Measurements from ENCODE around the gene IRF8.

IRF8 gene

DNA sequence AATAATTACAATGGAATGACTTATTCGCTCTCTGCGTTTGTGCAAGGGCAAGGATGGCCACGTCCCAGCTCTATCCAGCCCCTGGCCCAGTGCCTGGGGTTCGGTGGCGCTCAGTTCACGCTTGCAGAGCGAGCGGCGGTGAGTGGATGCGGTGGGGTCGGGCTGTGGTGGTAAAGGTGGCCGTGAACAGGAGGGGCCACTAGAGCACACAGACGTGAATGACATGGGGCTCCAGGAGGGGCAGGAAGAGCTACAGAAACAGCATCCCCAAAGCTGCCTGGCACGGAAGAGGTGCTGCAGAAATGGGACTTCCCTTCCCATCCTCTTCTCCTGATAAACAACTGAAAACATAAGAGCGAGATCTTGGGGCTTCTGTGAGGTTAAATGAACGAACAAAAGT, 28.4 kb downstream of the IRF8 start:
- Histone ChIP-seq H3K4me3 (peak overlapping the region in 8 of 10 experiments; percentile 3 to 56 (median 33); a peak in 10 of 20 replicates), H3K4me2 (peak overlapping the region; percentile 79 to 97 (median 85)), H3K27ac (peak overlapping the region; percentile 30 to 100 (median 98); a peak in 21 of 22 replicates), H4K20me1 (peaks cover 0 to 9% (median 0%) of the 10 kb centered on the region in 11 experiments; a peak in 2 of 22 replicates), H3K9ac (peak overlapping the region; percentile 36 to 96 (median 87); a peak in 21 of 22 replicates), H3K36me3 (peaks cover 5 to 36% (median 13%) of the 10 kb centered on the region in 11 experiments; a peak in 19 of 22 replicates), H3K4me1 (peaks cover 63 to 100% (median 98%) of the 10 kb centered on the region in 10 experiments), H3K27me3 (no peaks in the 10 kb centered on the region), H3K9me3 (replicated peaks in 1 of 11) (no peaks in the 10 kb centered on the region)
- TF ChIP-seq Cebpa-rat (IDR thresholded peaks at IDR 0.05), result no peak

DNA sequence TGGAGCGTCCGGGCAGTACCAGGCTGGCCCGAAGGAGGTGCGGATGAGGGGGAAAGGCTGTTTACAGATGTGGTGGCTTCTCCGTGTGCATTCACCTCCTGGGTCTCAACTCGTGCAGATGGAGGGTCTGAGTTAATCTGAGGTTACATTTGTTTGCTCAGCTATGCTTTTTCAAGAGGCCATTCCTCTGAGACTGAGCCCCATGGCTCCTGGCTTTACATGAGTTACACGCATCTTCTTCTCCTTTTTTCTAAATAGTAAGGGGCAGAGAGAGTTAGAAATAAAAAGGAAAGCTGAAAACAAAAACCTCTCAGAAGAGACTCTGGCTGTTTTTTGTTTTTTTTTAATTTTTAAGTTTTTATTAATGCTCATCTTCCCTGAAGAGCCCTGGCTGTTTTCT, 29.0 kb downstream of the IRF8 start:
- Histone ChIP-seq H3K27me3 (no peaks in the 10 kb centered on the region), H3K4me3 (peak overlapping the region in 8 of 10 experiments; percentile 3 to 56 (median 33); a peak in 10 of 20 replicates), H3K36me3 (peaks cover under 1 to 36% (median 7%) of the 10 kb centered on the region in 11 experiments; a peak in 16 of 22 replicates), H3K4me1 (peaks cover 68 to 100% (median 98%) of the 10 kb centered on the region in 10 experiments), H4K20me1 (peaks cover 0 to 3% (median 0%) of the 10 kb centered on the region in 11 experiments; a peak in 1 of 22 replicates), H3K4me2 (peak overlapping the region; percentile 79 to 97 (median 85)), H3K9ac (peak overlapping the region; percentile 36 to 96 (median 87); a peak in 21 of 22 replicates), H3K27ac (peak overlapping the region; percentile 30 to 100 (median 98); a peak in 21 of 22 replicates), H3K9me3 (replicated peaks in 1 of 11) (no peaks in the 10 kb centered on the region)
- no peak for TF ChIP-seq Cebpa-rat (IDR thresholded peaks at IDR 0.05)

DNA sequence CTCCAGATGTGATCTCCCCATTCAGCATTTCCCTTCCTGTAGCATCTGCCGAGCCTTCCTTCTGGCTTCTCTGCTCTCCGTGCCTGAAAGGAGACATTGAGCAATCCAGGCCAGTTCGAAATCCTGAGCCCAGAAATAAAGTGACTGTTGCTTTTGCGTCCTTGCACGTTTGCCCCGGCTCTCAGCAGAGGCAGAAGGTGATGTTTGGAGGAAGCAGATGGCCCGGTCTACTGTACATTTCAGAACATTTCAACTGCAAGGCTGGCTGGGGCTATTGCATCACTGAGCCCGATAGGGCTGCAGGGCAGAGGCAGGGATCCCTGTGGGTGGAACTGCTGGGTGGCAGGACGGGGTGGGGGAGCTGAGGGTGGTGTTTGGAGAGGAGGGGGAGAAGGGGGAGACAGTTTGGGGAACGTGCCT, 29.4 kb downstream of the IRF8 start:
- Histone ChIP-seq H3K9me3 (replicated peaks in 1 of 11) (no peaks in the 10 kb centered on the region), H3K4me3 (peak overlapping the region in 4 of 10 experiments; percentile 43 to 56 (median 48); a peak in 6 of 20 replicates), H3K4me1 (peaks cover 73 to 100% (median 98%) of the 10 kb centered on the region in 10 experiments), H3K27me3 (no peaks in the 10 kb centered on the region), H3K4me2 (peak overlapping the region; percentile 79 to 97 (median 87)), H4K20me1 (no peaks in the 10 kb centered on the region), H3K27ac (peak overlapping the region; percentile 30 to 100 (median 98); a peak in 21 of 22 replicates), H3K36me3 (peaks cover 0 to 34% (median 2%) of the 10 kb centered on the region in 11 experiments; a peak in 10 of 22 replicates), H3K9ac (peak overlapping the region; percentile 36 to 96 (median 87); a peak in 20 of 22 replicates)
- peak; percentile 89 to 100 (median 100) for TF ChIP-seq Cebpa-rat (IDR thresholded peaks at IDR 0.05)

DNA sequence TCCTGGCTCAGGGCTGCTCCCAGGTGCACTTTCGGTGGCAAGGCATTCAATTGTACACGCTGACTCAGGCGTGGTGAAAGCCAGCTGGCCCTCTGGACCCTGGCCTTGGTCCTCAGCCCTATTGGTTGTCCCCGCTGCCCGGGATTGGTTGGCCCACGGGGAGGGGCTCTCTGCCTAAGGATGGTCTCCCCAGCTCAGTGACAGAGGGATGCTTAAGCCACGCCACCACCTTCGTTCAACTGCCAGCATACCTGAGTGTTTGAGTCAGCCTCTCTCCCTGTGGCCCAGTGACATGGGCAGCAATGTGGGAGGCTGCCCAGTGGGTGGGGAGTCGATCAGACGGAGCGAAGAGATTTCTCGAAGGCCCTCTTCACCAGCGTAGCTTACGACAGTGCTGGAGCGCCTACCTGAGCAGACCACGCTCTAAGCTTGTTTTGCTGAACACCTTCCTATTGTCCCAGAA, 30.3 kb downstream of the IRF8 start:
- Histone ChIP-seq H4K20me1 (no peaks in the 10 kb centered on the region), H3K4me2 (peak overlapping the region; percentile 79 to 97 (median 85)), H3K9ac (peak overlapping the region; percentile 3 to 96 (median 87); a peak in 20 of 22 replicates), H3K9me3 (replicated peaks in 1 of 11) (no peaks in the 10 kb centered on the region), H3K4me3 (peak overlapping the region in 2 of 10 experiments; percentile 5 to 37; a peak in 3 of 20 replicates), H3K27me3 (no peaks in the 10 kb centered on the region), H3K27ac (peak overlapping the region; percentile 38 to 100 (median 98); a peak in 21 of 22 replicates), H3K36me3 (peaks cover 0 to 39% (median 0%) of the 10 kb centered on the region in 11 experiments; a peak in 6 of 22 replicates), H3K4me1 (peaks cover 77 to 100% (median 98%) of the 10 kb centered on the region in 10 experiments)
- no peak for TF ChIP-seq Cebpa-rat (IDR thresholded peaks at IDR 0.05)

DNA sequence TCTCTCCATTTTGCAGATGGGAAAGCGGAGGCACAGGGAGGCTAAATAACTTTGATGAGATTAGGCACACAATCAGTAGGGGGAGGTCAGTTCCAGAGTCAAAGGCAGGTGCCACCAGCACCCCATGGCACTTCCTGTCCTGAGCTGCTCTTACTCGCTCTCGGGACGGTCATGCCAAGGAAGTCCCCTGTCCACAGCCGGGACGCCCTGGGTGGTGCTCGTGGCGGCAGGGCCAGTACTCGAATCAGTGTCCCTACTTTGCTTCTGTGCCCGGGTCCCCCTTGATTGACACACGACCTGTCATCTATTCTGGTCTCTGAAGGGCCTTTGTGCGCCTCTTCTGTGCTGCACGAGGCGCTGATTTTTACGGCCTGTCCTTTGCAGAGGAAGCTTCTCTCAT, 31.3 kb downstream of the IRF8 start:
- no peak overlapping the region for H3K4me3 ChIP-seq
- no peaks in the 10 kb centered on the region for H3K9me3 ChIP-seq (replicated peaks in 1 of 11)
- peaks cover 0 to 49% (median 0%) of the 10 kb centered on the region in 11 experiments; a peak in 6 of 22 replicates for H3K36me3 ChIP-seq
- peak overlapping the region; percentile 79 to 97 (median 85); a peak in 21 of 22 replicates for H3K4me2 ChIP-seq
- H3K9ac ChIP-seq, result peak overlapping the region in 9 of 11 experiments; percentile 77 to 96 (median 90); a peak in 18 of 22 replicates
- H3K4me1 ChIP-seq, result peaks cover 87 to 100% (median 98%) of the 10 kb centered on the region in 10 experiments
- no peak for TF ChIP-seq Cebpa-rat (IDR thresholded peaks at IDR 0.05)
- H3K27me3 ChIP-seq, result no peaks in the 10 kb centered on the region
- H4K20me1 ChIP-seq, result no peaks in the 10 kb centered on the region
- peak overlapping the region in 10 of 11 experiments; percentile 75 to 100 (median 98); a peak in 20 of 22 replicates for H3K27ac ChIP-seq

DNA sequence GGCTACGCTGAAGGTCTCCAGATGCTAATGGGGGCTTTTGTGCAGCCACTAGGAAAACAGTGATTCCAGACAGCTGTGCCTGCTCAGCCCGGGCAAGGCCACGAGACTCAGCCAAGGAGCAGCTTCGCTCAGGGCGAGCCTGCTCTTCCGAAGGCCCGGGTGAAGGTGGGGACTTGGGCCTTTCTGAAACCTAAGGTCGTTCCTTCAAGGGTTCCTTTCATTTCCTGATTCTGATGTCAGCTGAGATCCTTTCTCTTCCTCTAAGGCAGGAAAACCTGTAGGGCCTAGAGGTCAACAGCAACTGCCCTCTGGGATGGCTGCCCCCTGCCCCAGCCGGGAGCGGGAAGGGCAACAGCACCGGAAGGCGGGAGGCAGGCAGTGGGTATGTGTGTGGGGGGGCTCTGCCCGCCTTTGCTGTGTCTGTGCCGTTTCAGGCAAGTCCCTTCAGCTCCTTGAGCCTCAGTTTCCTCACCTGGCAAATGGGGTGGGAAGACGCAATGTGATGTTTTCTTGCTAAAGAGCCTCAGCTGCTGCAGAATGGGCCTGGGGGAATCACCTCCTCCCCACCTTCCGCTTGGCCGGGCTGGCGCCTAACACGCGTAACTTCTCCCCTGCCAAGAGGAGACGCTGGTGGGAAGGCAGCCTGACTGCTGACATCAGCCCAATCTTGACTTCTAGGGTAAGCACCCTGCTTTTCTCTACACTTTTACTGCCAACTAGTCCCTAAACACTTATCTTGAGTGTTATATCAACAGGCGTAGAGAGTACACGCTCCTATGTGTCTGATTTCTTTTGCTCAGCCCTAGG, 32.8 kb downstream of the IRF8 start:
- Histone ChIP-seq H3K9ac (peak overlapping the region; percentile 42 to 96 (median 87); a peak in 19 of 22 replicates), H4K20me1 (no peaks in the 10 kb centered on the region), H3K4me3 (peak overlapping the region in 1 of 10 experiments; percentile 25; a peak in 1 of 20 replicates), H3K4me2 (peak overlapping the region; percentile 38 to 97 (median 85)), H3K27ac (peak overlapping the region; percentile 16 to 100 (median 98); a peak in 21 of 22 replicates), H3K4me1 (peaks cover 92 to 100% (median 98%) of the 10 kb centered on the region in 10 experiments), H3K9me3 (replicated peaks in 1 of 11) (no peaks in the 10 kb centered on the region), H3K36me3 (peaks cover 0 to 49% (median 0%) of the 10 kb centered on the region in 11 experiments; a peak in 6 of 22 replicates), H3K27me3 (no peaks in the 10 kb centered on the region)
- no peak for TF ChIP-seq Cebpa-rat (IDR thresholded peaks at IDR 0.05)

DNA sequence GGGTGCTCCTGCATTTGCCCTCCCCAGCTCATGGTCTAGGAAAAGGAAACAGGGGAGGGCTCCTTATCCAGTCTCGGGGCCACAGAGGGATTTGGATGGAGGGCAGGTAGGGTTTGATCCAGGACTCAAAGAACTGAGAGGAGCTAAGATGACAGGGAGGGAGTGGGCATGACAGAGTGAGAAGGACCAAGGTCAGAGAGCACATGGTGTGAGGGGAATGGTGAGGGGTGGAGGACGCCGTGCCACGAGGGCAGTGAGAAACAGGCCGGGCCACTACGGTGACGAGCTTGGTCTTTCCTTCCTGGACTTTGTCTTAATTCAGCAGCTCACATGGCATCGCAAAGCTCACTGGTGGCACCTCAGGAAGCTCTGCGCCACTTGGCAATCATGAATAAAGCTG, 35.2 kb downstream of the IRF8 start:
- Histone ChIP-seq H3K36me3 (peaks cover 0 to 57% (median 0%) of the 10 kb centered on the region in 11 experiments; a peak in 6 of 22 replicates), H3K4me2 (peak overlapping the region; percentile 80 to 97 (median 89); a peak in 18 of 22 replicates), H3K4me1 (peaks cover 79 to 100% (median 100%) of the 10 kb centered on the region in 10 experiments), H3K27me3 (no peaks in the 10 kb centered on the region), H3K9me3 (replicated peaks in 1 of 11) (peaks cover 0 to 13% (median 0%) of the 10 kb centered on the region in 11 experiments; a peak in 3 of 22 replicates), H4K20me1 (no peaks in the 10 kb centered on the region), H3K9ac (peak overlapping the region in 8 of 11 experiments; percentile 82 to 96 (median 88); a peak in 10 of 22 replicates), H3K27ac (peak overlapping the region in 10 of 11 experiments; percentile 11 to 100 (median 98); a peak in 18 of 22 replicates), H3K4me3 (no peak overlapping the region)
- TF ChIP-seq Cebpa-rat (IDR thresholded peaks at IDR 0.05), result no peak

DNA sequence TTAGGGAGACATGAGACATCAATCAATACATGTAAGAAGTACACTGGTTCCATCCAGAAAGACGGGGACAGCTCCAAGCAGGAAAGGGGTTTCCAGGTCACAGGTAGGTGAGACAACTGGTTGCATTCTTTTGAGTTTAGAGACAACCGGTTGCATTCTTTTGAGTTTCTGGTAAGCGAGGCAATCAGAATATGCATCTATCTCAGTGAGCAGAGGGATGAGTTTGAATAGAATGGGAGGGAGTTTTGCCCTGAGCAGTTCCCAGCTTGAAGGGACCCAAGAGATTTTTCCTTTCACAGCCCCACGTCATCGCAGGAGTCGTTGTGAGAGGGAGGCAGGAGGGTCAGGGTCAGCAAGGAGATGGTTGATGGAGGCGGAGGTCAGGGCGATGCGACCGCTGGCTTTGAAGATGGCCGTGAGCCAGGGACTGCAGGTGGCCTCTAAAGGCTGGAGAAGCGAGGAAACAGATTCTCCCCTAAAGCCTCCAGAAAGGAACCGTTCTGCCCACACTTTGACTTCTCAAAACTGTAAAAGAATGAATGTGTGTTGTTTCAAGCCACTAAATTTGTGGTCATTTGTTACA, 36.5 kb downstream of the IRF8 start:
- H3K9ac ChIP-seq, result peak overlapping the region; percentile 31 to 96 (median 87); a peak in 21 of 22 replicates
- no peak for TF ChIP-seq Cebpa-rat (IDR thresholded peaks at IDR 0.05)
- H3K4me3 ChIP-seq, result peak overlapping the region in 7 of 10 experiments; percentile 14 to 62 (median 46); a peak in 13 of 20 replicates
- H3K27me3 ChIP-seq, result no peaks in the 10 kb centered on the region
- peak overlapping the region; percentile 11 to 100 (median 98); a peak in 21 of 22 replicates for H3K27ac ChIP-seq
- H3K36me3 ChIP-seq, result peaks cover 0 to 48% (median 3%) of the 10 kb centered on the region in 11 experiments; a peak in 7 of 22 replicates
- H3K9me3 ChIP-seq (replicated peaks in 1 of 11), result peaks cover 0 to 25% (median 0%) of the 10 kb centered on the region in 11 experiments; a peak in 7 of 22 replicates
- H3K4me1 ChIP-seq, result peaks cover 66 to 100% (median 100%) of the 10 kb centered on the region in 10 experiments
- no peaks in the 10 kb centered on the region for H4K20me1 ChIP-seq
- peak overlapping the region; percentile 80 to 97 (median 89) for H3K4me2 ChIP-seq
